Stimulated activated naive CD8-positive, alpha-beta T cell treated with anti-CD3 and anti-CD28 coated beads, Interleukin-15, amount 100 ng/mL, for 72 hours (primary cell): ENCODE measurements around the gene INO80D.
"Not testable (repeated sequence)": the region's sequence is repeated elsewhere in the genome, so short reads cannot be mapped to it uniquely, and the experiment has no call there.

ENCODE experiments used
- ATAC-seq: fragments of 150-1000 bp; cut with Tn5 transposase; 2 replicates; pipeline ENCODE4 v1.10.0; 2021; ENCODE audit warnings: mild to moderate bottlenecking, moderate library complexity
- DNase-seq, 2 donors: peaks; one replicate each; pipeline ENCODE4 v3.0.0; 2021 to 2022
- H3K27ac Mint-ChIP-seq, 2 donors: one replicate each; pipeline ENCODE4 v1.8.0; 2022; ENCODE audit warnings: mild to moderate bottlenecking in 2 of 2, mixed read lengths in 2 of 2, moderate library complexity in 2 of 2
- H3K27me3 Mint-ChIP-seq: one replicate; pipeline ENCODE4 v1.8.0; 2022; ENCODE audit warnings: mixed read lengths
- H3K4me1 Mint-ChIP-seq: one replicate; pipeline ENCODE4 v1.8.0; 2022; ENCODE audit warnings: mild to moderate bottlenecking, mixed read lengths
- H3K4me3 Mint-ChIP-seq, 2 donors: one replicate each; pipeline ENCODE4 v1.8.0; 2022; ENCODE audit warnings: mild to moderate bottlenecking in 2 of 2, mixed read lengths in 2 of 2, moderate library complexity in 1 of 2
- H3K9me3 Mint-ChIP-seq, 2 donors: one replicate each; pipeline ENCODE4 v1.8.0; 2022; ENCODE audit warnings: mixed read lengths in 2 of 2

The INO80D gene

GRCh38 chr2:206085742-206086445 is at the start of gene INO80D:
Gene INO80D, minus strand, starts transcription at chr2:206086174. Its CDS starts 23,158 bp downstream, at chr2:206063016.
- Mint-ChIP-seq H3K9me3 (no peaks in the 10 kb centered on the region), H3K27ac (peak within 1 kb of the TSS; percentile 100), H3K4me3 (peak within 1 kb of the TSS; percentile 99), H3K27me3 (no peaks in the 10 kb centered on the region), H3K4me1 (peaks cover 34% of the 10 kb centered on the region)
- ATAC-seq (peak; percentile 95), DNase-seq (peak; percentile 82 to 87)

GRCh38 chr2:206127656-206128055 is 41.7 kb upstream of the INO80D start:
- DNase-seq = no peak
- Mint-ChIP-seq H3K4me3 (no peak overlapping the region), H3K27me3 (no peaks in the 10 kb centered on the region), H3K27ac (no peak overlapping the region), H3K4me1 (no peaks in the 10 kb centered on the region), H3K9me3 (no peaks in the 10 kb centered on the region)
- no peak for ATAC-seq

- H3K4me1 Mint-ChIP-seq = no peaks in the 10 kb centered on the region
- DNase-seq (no peak), ATAC-seq (no peak)
- no peak overlapping the region for H3K27ac Mint-ChIP-seq
- H3K27me3 Mint-ChIP-seq = no peaks in the 10 kb centered on the region
- H3K4me3 Mint-ChIP-seq = no peak overlapping the region
- H3K9me3 Mint-ChIP-seq = no peaks in the 10 kb centered on the region
These were observed 39.9 kb upstream of the INO80D start for GRCh38 chr2:206125901-206126300.

- H3K4me1 Mint-ChIP-seq, DNase-seq, H3K4me3 Mint-ChIP-seq, H3K27me3 Mint-ChIP-seq, ATAC-seq, H3K27ac Mint-ChIP-seq, H3K9me3 Mint-ChIP-seq: not testable (repeated sequence)
These were observed 36.6 kb upstream of the INO80D start for GRCh38 chr2:206122569-206122968.

GRCh38 chr2:206116278-206116677 is 30.3 kb upstream of the INO80D start:
- no peak for DNase-seq
- Mint-ChIP-seq H3K27me3 (no peaks in the 10 kb centered on the region), H3K9me3 (peaks cover 0 to 7% of the 10 kb centered on the region in 2 donors), H3K27ac (no peak overlapping the region), H3K4me3 (no peak overlapping the region), H3K4me1 (no peaks in the 10 kb centered on the region)
- no peak for ATAC-seq

GRCh38 chr2:206115026-206115578 is 29.1 kb upstream of the INO80D start:
- Mint-ChIP-seq H3K27me3 (no peaks in the 10 kb centered on the region), H3K4me3 (no peak overlapping the region), H3K27ac (peak overlapping the region in 1 of 2 donors; percentile 42), H3K9me3 (peaks cover 0 to 7% of the 10 kb centered on the region in 2 donors), H3K4me1 (no peaks in the 10 kb centered on the region)
- ATAC-seq (no peak), DNase-seq (no peak)

- Mint-ChIP-seq H3K27ac (peak overlapping the region in 1 of 2 donors; percentile 15), H3K27me3 (no peaks in the 10 kb centered on the region)
These were observed 27.0 kb upstream of the INO80D start for GRCh38 chr2:206112846-206113547.

GRCh38 chr2:206112108-206112507 is 26.1 kb upstream of the INO80D start:
- H3K4me1 Mint-ChIP-seq = no peaks in the 10 kb centered on the region
- H3K27ac Mint-ChIP-seq = peak overlapping the region in 1 of 2 donors; percentile 40
- ATAC-seq = no peak
- no peak overlapping the region for H3K4me3 Mint-ChIP-seq
- H3K27me3 Mint-ChIP-seq = no peaks in the 10 kb centered on the region
- peaks cover 0 to 7% of the 10 kb centered on the region in 2 donors for H3K9me3 Mint-ChIP-seq
- no peak for DNase-seq

More at GRCh38 chr2:206112846-206113547, 27.0 kb upstream of the INO80D start:
- peaks cover 0 to 7% of the 10 kb centered on the region in 2 donors for H3K9me3 Mint-ChIP-seq
- ATAC-seq = no peak
- H3K4me1 Mint-ChIP-seq = no peaks in the 10 kb centered on the region
- DNase-seq = no peak
- H3K4me3 Mint-ChIP-seq = no peak overlapping the region

GRCh38 chr2:206108713-206109112 is 22.7 kb upstream of the INO80D start:
- no peak for DNase-seq
- ATAC-seq = no peak
- Mint-ChIP-seq H3K27ac (no peak overlapping the region), H3K4me3 (no peak overlapping the region), H3K9me3 (peaks cover 0 to 7% of the 10 kb centered on the region in 2 donors), H3K4me1 (no peaks in the 10 kb centered on the region), H3K27me3 (no peaks in the 10 kb centered on the region)

GRCh38 chr2:206105541-206105940 is 19.6 kb upstream of the INO80D start:
- Mint-ChIP-seq H3K9me3 (no peaks in the 10 kb centered on the region), H3K4me3 (no peak overlapping the region), H3K4me1 (no peaks in the 10 kb centered on the region), H3K27ac (no peak overlapping the region), H3K27me3 (no peaks in the 10 kb centered on the region)
- no peak for ATAC-seq
- DNase-seq = no peak

GRCh38 chr2:206105038-206105437 is 19.1 kb upstream of the INO80D start:
- Mint-ChIP-seq H3K27me3 (no peaks in the 10 kb centered on the region), H3K4me3 (no peak overlapping the region), H3K27ac (no peak overlapping the region), H3K9me3 (no peaks in the 10 kb centered on the region), H3K4me1 (no peaks in the 10 kb centered on the region)
- DNase-seq = no peak
- ATAC-seq = no peak

GRCh38 chr2:206098872-206099271 is 12.9 kb upstream of the INO80D start:
- not testable (repeated sequence) for H3K4me1 Mint-ChIP-seq, H3K4me3 Mint-ChIP-seq, H3K27me3 Mint-ChIP-seq, ATAC-seq, DNase-seq, H3K9me3 Mint-ChIP-seq, H3K27ac Mint-ChIP-seq

GRCh38 chr2:206098471-206098870 is 12.5 kb upstream of the INO80D start:
- Mint-ChIP-seq H3K9me3 (no peaks in the 10 kb centered on the region), H3K4me1 (peaks cover 6% of the 10 kb centered on the region), H3K27me3 (no peaks in the 10 kb centered on the region), H3K4me3 (no peak overlapping the region), H3K27ac (no peak overlapping the region)
- DNase-seq (no peak), ATAC-seq (no peak)

GRCh38 chr2:206096876-206097275 is 10.9 kb upstream of the INO80D start:
- ATAC-seq (no peak), DNase-seq (no peak)
- no peak overlapping the region for H3K27ac Mint-ChIP-seq
- H3K27me3 Mint-ChIP-seq = no peaks in the 10 kb centered on the region
- H3K4me3 Mint-ChIP-seq = no peak overlapping the region
- H3K9me3 Mint-ChIP-seq = no peaks in the 10 kb centered on the region
- H3K4me1 Mint-ChIP-seq = peaks cover 13% of the 10 kb centered on the region

- H3K27me3 Mint-ChIP-seq = no peaks in the 10 kb centered on the region
- no peak for DNase-seq
- no peak for ATAC-seq
- H3K4me1 Mint-ChIP-seq = peaks cover 17% of the 10 kb centered on the region
- H3K27ac Mint-ChIP-seq = no peak overlapping the region
- no peak overlapping the region for H3K4me3 Mint-ChIP-seq
- H3K9me3 Mint-ChIP-seq = no peaks in the 10 kb centered on the region
These were observed 9.8 kb upstream of the INO80D start for GRCh38 chr2:206095536-206096332.
